Esophagus squamous epithelium (tissue), 5 donors: ENCODE measurements around the gene CACNB4. TPM values are rescaled to one million over a fixed set of nuclear protein-coding genes. Genes with fewer than 3 reads are reported as not detected.
A peak's percentile ranks its signal among the peaks of the same experiment; 100 is the strongest.

Source experiments
- DNase-seq: peaks from one replicate; lab custom pipeline; 2025; lab: John Stamatoyannopoulos, UW
- H3K27ac ChIP-seq, 4 donors: fragments of 200-600 bp; sonication (generic); one replicate each; pipeline ENCODE4 v1.5.1; 2016 to 2019; ENCODE audit warnings: mild to moderate bottlenecking in 1 of 4
- H3K27me3 ChIP-seq, 4 donors: fragments of 200-600 bp; sonication (generic); 1 replicate in 3 of 4; 2 replicates in 1 of 4; pipeline versions ENCODE4 v1.5.1 to v1.6.0; 2017 to 2021; ENCODE audit warnings: antibody characterized with exemption in 1 of 4
- H3K36me3 ChIP-seq, 3 donors: fragments of 200-600 bp; sonication (generic); one replicate each; pipeline ENCODE4 v1.5.1; 2016 to 2019
- H3K4me1 ChIP-seq, 3 donors: fragments of 200-600 bp; sonication (generic); one replicate each; pipeline ENCODE4 v1.5.1; 2017 to 2019
- H3K4me3 ChIP-seq, 4 donors: fragments of 200-600 bp; sonication (generic); 1 replicate in 3 of 4; 2 replicates in 1 of 4; pipeline ENCODE4 v1.5.1; 2016 to 2019; ENCODE audit warnings: mild to moderate bottlenecking in 2 of 4, moderate library complexity in 1 of 4
- H3K9me3 ChIP-seq, 3 donors: fragments of 200-600 bp; sonication (generic); one replicate each; pipeline ENCODE4 v1.5.1; 2016 to 2019
- POLR2A ChIP-seq, 4 donors: fragments of 450-650 bp; IDR thresholded peaks; one replicate each; pipeline ENCODE4 v1.6.1; 2017; ENCODE audit warnings: antibody characterized with exemption in 4 of 4, mild to moderate bottlenecking in 4 of 4, moderate library complexity in 3 of 4
- WGBS, 2 donors: methylation state at CpG; one replicate each; pipeline ENCODE4 v1.1.5; 2018; 5-methylcytosine and 5-hydroxymethylcytosine counted together
- intact Hi-C: fragments of 100-400 bp; cut with DNase I; formaldehyde crosslinking; loops from one replicate; pipeline ENCODE4 v1.15.0; 2022
- total RNA-seq, 4 donors: library from RNA; depleted of rRNA; stranded (reverse); fragments of >200 nt; gene quantifications; one replicate each; pipeline ENCODE4 v1.1.0, GENCODE V29; 2016
- TF ChIP-seq, protein P1 (sequence below), 6 experiments: fragments of 450-650 bp in 4 of 6; fragments of 200-600 bp in 2 of 6; sonication (generic) in 2 of 6; IDR thresholded peaks; one replicate each; pipeline ENCODE4 v1.5.1; 2016 to 2019; ENCODE audit warnings: antibody characterized with exemption in 6 of 6, mild to moderate bottlenecking in 4 of 6, moderate library complexity in 4 of 6
- donor health status: DM: yes; HTN: yes; CAD: no.

The CACNB4 gene
- total RNA-seq, 4 donors from 2014 or later, result 6.1 to 11.1 (median 7.2) TPM

DNA sequence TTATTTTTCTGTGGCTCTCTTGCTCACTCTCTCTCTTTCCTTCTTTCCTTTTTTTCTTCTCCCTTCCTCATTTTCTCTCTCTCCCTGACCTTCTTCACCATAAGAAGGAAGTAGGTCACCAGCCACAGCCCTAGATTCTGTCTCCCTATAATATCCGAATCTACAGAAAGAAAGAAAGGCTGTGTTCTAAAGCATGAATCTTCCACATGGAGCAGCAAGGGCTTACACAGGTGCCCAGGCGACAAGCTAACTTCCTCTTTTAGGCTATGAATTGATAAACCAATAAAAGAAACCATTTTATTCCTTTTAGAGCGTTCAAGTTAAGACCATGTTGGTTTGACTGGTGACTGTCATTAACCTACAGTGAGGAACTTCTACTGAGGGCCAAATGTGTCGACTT, 49.3 kb downstream of the CACNB4 start:
- H3K4me1 ChIP-seq, result no peaks in the 10 kb centered on the region
- intact Hi-C loops, result no loop called here
- no peaks in the 10 kb centered on the region for H3K36me3 ChIP-seq
- no peak overlapping the region for H3K27ac ChIP-seq
- TF ChIP-seq, protein P1, sequence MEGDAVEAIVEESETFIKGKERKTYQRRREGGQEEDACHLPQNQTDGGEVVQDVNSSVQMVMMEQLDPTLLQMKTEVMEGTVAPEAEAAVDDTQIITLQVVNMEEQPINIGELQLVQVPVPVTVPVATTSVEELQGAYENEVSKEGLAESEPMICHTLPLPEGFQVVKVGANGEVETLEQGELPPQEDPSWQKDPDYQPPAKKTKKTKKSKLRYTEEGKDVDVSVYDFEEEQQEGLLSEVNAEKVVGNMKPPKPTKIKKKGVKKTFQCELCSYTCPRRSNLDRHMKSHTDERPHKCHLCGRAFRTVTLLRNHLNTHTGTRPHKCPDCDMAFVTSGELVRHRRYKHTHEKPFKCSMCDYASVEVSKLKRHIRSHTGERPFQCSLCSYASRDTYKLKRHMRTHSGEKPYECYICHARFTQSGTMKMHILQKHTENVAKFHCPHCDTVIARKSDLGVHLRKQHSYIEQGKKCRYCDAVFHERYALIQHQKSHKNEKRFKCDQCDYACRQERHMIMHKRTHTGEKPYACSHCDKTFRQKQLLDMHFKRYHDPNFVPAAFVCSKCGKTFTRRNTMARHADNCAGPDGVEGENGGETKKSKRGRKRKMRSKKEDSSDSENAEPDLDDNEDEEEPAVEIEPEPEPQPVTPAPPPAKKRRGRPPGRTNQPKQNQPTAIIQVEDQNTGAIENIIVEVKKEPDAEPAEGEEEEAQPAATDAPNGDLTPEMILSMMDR (IDR thresholded peaks at IDR 0.05), result no peak
- no peak for TF ChIP-seq POLR2A (IDR thresholded peaks at IDR 0.05)
- no peak overlapping the region for H3K4me3 ChIP-seq
- no peak for DNase-seq
- no peaks in the 10 kb centered on the region for H3K9me3 ChIP-seq
- H3K27me3 ChIP-seq, result no peaks in the 10 kb centered on the region
- 73 to 77% methylated on average over 4 of the region's 4 CpGs for WGBS, 2 donors

DNA sequence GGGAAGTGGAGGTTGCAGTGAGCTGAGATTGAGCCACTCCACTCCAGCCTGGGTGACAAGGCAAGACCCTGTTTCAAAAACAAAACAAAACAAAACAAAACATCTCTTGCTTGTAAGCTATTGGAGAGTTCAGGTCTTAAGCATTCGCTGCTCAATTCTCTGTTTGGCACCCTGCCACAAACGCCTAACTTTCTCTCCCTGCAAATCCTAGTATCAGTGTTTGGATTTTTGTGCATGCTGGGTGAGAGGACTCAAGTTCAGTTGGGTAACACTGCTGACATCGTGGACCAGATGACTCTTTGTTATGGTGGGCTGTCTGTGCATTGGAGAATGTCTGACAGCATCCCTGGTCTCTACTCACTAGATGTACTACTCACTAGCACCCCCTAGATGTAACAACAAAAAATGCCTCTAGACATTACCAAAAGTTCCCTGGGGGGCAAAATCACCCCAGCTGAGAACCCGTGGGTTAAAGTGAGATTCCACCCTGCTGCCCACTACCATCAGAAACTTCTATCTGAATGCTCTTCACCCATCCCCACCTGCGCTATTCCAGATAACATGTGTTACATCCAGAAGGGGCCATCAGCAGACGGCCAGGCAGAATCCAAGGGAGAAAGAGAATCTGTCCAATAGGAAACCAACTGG, 50.9 kb downstream of the CACNB4 start:
- Histone ChIP-seq H3K9me3 (no peaks in the 10 kb centered on the region), H3K4me1 (peaks cover 0 to 5% (median 4%) of the 10 kb centered on the region in 3 donors), H3K27ac (no peak overlapping the region), H3K36me3 (no peaks in the 10 kb centered on the region), H3K27me3 (no peaks in the 10 kb centered on the region), H3K4me3 (no peak overlapping the region)
- DNase-seq, result no peak
- WGBS, 2 donors, result 62 to 65% methylated on average over 3 to 6 of the region's 6 CpGs
- TF ChIP-seq, protein P1 (IDR thresholded peaks at IDR 0.05), result peak in 1 of 6 experiments; percentile 36
- TF ChIP-seq POLR2A (IDR thresholded peaks at IDR 0.05), result no peak
- intact Hi-C loops, result no loop called here

DNA sequence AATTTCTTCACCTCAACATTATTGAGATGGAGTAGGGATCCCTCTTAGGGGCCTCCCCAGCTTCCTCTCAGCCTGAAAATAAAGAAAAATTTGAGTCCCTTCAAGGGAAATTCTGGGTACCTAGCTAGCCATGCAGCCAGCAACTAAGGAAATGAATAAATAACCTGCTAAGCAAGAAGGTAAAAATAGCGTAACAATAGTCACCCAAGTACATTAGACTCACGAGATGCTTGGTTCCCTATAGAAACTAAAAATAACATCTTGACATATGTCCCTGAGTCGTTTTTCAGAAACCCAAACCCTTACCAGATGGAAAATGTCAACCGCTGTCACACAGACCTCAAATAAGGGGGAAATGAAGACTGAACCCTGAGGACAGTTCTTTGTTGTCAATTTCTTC, 51.9 kb downstream of the CACNB4 start:
- peaks cover 0 to 12% (median 5%) of the 10 kb centered on the region in 3 donors for H3K4me1 ChIP-seq
- 51 to 55% methylated on average over 4 of the region's 4 CpGs for WGBS, 2 donors
- no peak for TF ChIP-seq POLR2A (IDR thresholded peaks at IDR 0.05)
- TF ChIP-seq, protein P1 (IDR thresholded peaks at IDR 0.05), result no peak
- no peaks in the 10 kb centered on the region for H3K36me3 ChIP-seq
- intact Hi-C loops, result no loop called here
- H3K4me3 ChIP-seq, result no peak overlapping the region
- H3K27ac ChIP-seq, result no peak overlapping the region
- no peak for DNase-seq
- no peaks in the 10 kb centered on the region for H3K9me3 ChIP-seq
- no peaks in the 10 kb centered on the region for H3K27me3 ChIP-seq

DNA sequence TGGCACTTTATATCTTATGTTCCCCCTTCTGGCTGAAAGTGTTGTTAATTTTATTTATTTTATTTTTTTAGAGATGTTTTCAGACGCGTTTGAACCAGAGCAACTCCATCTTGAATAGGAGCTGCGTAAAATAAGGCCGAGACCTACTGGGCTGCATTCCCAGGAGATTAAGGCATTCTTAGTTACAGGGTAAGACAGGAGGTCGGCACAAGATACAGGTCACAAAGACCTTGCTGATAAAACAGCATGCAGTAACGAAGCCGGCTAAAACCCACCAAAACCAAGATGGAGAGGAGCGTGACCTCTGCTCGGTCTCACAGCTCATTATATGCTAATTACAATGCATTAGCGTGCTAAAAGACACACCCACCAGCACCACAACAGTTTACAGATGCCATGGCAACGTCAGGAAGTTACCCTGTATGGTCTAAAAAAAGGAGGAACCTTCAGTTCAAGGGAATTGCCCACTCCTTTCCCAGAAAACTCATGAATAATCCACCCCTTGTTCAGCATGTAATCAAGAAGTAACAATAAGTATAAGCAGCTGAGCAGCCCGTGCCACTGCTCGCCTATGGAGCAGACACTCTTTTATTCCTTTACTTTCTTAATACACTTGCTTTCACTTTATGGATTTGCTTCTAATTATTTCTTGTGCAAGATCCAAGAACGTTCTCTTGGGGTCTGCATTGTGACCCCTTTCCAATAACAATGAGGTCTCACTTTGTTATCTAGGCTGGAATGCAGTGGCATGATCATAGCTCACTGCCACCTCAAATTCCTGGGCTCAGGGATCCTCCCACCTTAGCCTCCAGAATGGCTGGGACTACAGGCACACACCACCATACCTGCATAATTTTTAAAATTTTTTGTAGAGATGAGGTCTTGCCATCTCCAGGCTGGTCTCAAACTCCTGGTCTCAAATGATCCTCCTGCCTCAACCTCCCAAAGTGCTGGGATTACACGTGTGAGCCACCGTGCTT, 55.9 kb downstream of the CACNB4 start:
- Histone ChIP-seq H3K27ac (no peak overlapping the region), H3K4me1 (peaks cover 8 to 40% (median 19%) of the 10 kb centered on the region in 3 donors), H3K4me3 (no peak overlapping the region), H3K9me3 (no peaks in the 10 kb centered on the region), H3K36me3 (no peaks in the 10 kb centered on the region), H3K27me3 (no peaks in the 10 kb centered on the region)
- TF ChIP-seq POLR2A (IDR thresholded peaks at IDR 0.05), result no peak
- TF ChIP-seq, protein P1 (IDR thresholded peaks at IDR 0.05), result no peak
- WGBS, 2 donors, result 38 to 50% methylated on average over 16 of the region's 16 CpGs
- DNase-seq, result no peak
- intact Hi-C loops, result loop anchor here (5.0 kb wide), 1 partner anchor 129 kb away; no protein-coding TSS in a partner anchor
